Measurements from ENCODE around the gene PIK3R5. TPM values are rescaled to one million over a fixed set of nuclear protein-coding genes. Genes with fewer than 3 reads are reported as not detected.
A peak's percentile ranks its signal among the peaks of the same experiment; 100 is the strongest.
"Not testable (repeated sequence)": the region's sequence is repeated elsewhere in the genome, so short reads cannot be mapped to it uniquely, and the experiment has no call there.

PIK3R5 gene
- polyA plus RNA-seq, 1 donor (not counting 4 experiments of a cell fraction or from before 2014, with no cell fraction given), result not detected

DNA sequence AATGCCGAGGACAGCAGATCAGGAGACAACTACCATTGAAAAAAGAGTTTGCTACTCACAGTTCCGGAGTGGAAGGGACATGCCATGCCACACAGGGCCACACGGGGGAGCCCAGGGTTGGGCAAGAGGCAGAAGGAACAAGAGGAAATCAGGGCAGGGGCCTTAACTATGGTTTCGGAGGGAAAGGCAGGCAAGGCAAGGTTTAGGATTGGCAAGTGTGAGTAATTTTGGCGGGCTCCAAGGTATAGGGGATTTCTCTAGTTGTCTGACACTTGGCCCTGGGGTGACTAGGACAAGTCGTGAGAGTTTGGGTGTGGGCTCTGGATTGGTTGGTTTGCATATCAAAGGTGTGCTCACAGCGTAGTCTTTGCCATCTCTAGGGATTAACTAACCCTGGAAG is 28.8 kb upstream of the PIK3R5 start:
- H3K9me3 ChIP-seq (ENCODE audit: control insufficient read depth, low read depth, low read length), result no peaks in the 10 kb centered on the region
- dilution Hi-C loops (cut with MboI; ENCODE audit: extremely low pct_ligation_motif_present, low sequenced_read_pairs), result no loop called here
- no peaks in the 10 kb centered on the region for H3K9me1 ChIP-seq (ENCODE audit: control insufficient read depth, extremely low read depth, insufficient read depth, low read length)
- peak; percentile 21 for DNase-seq (ENCODE audit: low read depth, low spot score)
- no peaks in the 10 kb centered on the region for H3K79me2 ChIP-seq (ENCODE audit: control insufficient read depth, insufficient read depth, low read length)
- FAIRE-seq, result no peak
- H3K4me3 ChIP-seq (ENCODE audit: control insufficient read depth in 2 of 3, extremely low read depth in 1 of 3, insufficient read depth in 2 of 3, low read depth in 1 of 3, low read length in 3 of 3), result no peak overlapping the region
- H3K36me3 ChIP-seq (ENCODE audit: control insufficient read depth in 2 of 2, extremely low read depth in 1 of 2, insufficient read depth in 2 of 2, low read length in 2 of 2), result no peaks in the 10 kb centered on the region
- H3K4me2 ChIP-seq (ENCODE audit: control insufficient read depth, extremely low read depth, insufficient read depth, low read depth, low read length), result no peak overlapping the region
- H3K27ac ChIP-seq (ENCODE audit: control insufficient read depth, insufficient read depth, low read length), result no peak overlapping the region
- H4K20me1 ChIP-seq (ENCODE audit: control insufficient read depth, extremely low read depth, insufficient read depth, low read length), result no peaks in the 10 kb centered on the region
- H3K9ac ChIP-seq (ENCODE audit: control insufficient read depth, extremely low read depth, insufficient read depth, low read length), result no peak overlapping the region
- no peaks in the 10 kb centered on the region for H3K4me1 ChIP-seq (ENCODE audit: control insufficient read depth, extremely low read depth, insufficient read depth, low read length)
- H2AFZ ChIP-seq (ENCODE audit: control insufficient read depth, low read length), result no peak overlapping the region
- H3K27me3 ChIP-seq (ENCODE audit: control insufficient read depth, extremely low read depth, insufficient read depth, low read length), result no peaks in the 10 kb centered on the region
- no peak for TF ChIP-seq EZH2 (IDR thresholded peaks at IDR 0.05; ENCODE audit: low read length)
- TF ChIP-seq, protein P1, sequence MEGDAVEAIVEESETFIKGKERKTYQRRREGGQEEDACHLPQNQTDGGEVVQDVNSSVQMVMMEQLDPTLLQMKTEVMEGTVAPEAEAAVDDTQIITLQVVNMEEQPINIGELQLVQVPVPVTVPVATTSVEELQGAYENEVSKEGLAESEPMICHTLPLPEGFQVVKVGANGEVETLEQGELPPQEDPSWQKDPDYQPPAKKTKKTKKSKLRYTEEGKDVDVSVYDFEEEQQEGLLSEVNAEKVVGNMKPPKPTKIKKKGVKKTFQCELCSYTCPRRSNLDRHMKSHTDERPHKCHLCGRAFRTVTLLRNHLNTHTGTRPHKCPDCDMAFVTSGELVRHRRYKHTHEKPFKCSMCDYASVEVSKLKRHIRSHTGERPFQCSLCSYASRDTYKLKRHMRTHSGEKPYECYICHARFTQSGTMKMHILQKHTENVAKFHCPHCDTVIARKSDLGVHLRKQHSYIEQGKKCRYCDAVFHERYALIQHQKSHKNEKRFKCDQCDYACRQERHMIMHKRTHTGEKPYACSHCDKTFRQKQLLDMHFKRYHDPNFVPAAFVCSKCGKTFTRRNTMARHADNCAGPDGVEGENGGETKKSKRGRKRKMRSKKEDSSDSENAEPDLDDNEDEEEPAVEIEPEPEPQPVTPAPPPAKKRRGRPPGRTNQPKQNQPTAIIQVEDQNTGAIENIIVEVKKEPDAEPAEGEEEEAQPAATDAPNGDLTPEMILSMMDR (optimal IDR thresholded peaks at IDR 0.05 in 1 of 3, IDR thresholded peaks at IDR 0.05 in 1 of 3, conservative IDR thresholded peaks at IDR 0.05 in 1 of 3; ENCODE audit: extremely low read depth in 1 of 3, insufficient read depth in 2 of 3, low read length in 3 of 3), result peak; percentile 72 to 90 (median 85)

DNA sequence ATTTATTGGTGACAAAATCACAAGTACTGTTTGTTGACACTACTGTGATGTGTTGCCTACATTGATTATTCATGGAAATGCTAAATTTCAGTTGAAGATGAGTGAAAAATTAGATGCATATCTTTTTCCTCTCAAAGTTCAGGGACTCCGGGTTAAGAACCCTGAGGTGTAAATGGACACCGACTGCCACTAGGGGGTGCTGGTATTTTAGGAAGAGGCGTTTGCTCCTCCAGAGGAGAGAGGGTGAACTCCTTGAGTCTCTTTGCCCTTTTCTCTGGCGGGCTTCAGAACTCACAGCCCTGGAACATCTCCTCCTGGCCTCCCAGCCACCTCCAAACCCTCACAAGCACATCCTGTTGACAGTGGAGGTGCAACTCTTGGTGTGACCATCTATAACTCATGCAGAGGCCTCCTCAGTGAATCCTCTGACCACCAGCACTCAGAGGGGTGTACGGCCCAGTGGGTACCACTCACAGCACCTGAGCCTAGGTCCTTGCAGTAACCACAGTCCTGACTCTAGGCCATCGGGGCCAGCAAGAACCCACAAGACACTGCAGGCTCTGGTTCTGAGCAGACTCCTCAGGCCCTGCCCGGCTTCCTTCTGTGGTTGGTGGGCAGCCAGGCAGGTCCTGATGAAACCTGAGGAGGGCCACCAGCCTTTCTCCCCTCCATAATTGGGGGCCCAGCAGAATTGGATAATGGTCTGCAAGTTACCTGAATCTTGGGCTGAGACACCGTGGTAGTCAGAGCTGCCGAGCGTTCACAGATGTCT is 26.2 kb upstream of the PIK3R5 start:
- no peak for FAIRE-seq
- Histone ChIP-seq H3K27ac (ENCODE audit: control insufficient read depth, insufficient read depth, low read length) (no peak overlapping the region), H4K20me1 (ENCODE audit: control insufficient read depth, extremely low read depth, insufficient read depth, low read length) (no peaks in the 10 kb centered on the region), H3K4me2 (ENCODE audit: control insufficient read depth, extremely low read depth, insufficient read depth, low read depth, low read length) (no peak overlapping the region), H3K9ac (ENCODE audit: control insufficient read depth, extremely low read depth, insufficient read depth, low read length) (no peak overlapping the region), H3K27me3 (ENCODE audit: control insufficient read depth, extremely low read depth, insufficient read depth, low read length) (no peaks in the 10 kb centered on the region), H3K79me2 (ENCODE audit: control insufficient read depth, insufficient read depth, low read length) (no peaks in the 10 kb centered on the region), H3K36me3 (ENCODE audit: control insufficient read depth in 2 of 2, extremely low read depth in 1 of 2, insufficient read depth in 2 of 2, low read length in 2 of 2) (no peaks in the 10 kb centered on the region), H3K4me1 (ENCODE audit: control insufficient read depth, extremely low read depth, insufficient read depth, low read length) (no peaks in the 10 kb centered on the region), H3K9me3 (ENCODE audit: control insufficient read depth, low read depth, low read length) (no peaks in the 10 kb centered on the region), H2AFZ (ENCODE audit: control insufficient read depth, low read length) (no peak overlapping the region), H3K4me3 (ENCODE audit: control insufficient read depth in 2 of 3, extremely low read depth in 1 of 3, insufficient read depth in 2 of 3, low read depth in 1 of 3, low read length in 3 of 3) (no peak overlapping the region), H3K9me1 (ENCODE audit: control insufficient read depth, extremely low read depth, insufficient read depth, low read length) (no peaks in the 10 kb centered on the region)
- DNase-seq (ENCODE audit: low read depth, low spot score), result no peak
- dilution Hi-C loops (cut with MboI; ENCODE audit: extremely low pct_ligation_motif_present, low sequenced_read_pairs), result no loop called here
- TF ChIP-seq, protein P1 (optimal IDR thresholded peaks at IDR 0.05 in 1 of 3, IDR thresholded peaks at IDR 0.05 in 1 of 3, conservative IDR thresholded peaks at IDR 0.05 in 1 of 3; ENCODE audit: extremely low read depth in 1 of 3, insufficient read depth in 2 of 3, low read length in 3 of 3), result peak; percentile 70 to 77 (median 74)
- TF ChIP-seq EZH2 (IDR thresholded peaks at IDR 0.05; ENCODE audit: low read length), result no peak

DNA sequence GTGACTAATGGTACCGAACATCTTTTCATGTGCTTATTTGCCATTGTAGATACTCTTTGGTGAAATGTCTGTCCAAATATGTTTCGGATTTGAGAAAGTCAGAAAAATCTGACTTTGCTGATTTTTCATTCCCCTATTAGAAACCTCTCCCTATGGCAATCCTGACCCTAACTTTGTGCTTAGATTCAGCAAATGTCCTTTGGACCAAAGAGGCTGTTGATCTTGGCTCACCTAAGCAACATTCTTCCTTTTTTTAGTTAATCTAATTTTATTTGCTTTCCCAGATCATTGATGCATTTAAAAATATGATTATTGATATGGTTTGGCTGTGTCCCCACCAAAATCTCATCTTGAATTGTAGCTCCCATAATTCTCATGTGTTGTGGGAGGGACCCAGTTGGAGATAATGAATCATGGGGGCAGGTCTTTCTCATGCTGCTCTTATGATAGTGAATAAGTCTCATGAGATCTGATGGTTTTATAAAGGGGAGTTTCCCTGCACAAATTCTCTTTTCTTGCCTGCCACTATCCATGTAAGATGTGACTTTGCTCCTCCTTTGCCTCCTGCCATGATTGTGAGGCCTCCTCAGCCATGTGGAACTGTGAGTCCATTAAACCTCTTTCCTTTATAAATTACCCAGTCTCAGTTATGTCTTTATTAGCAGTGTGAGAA is 22.9 kb upstream of the PIK3R5 start:
- H3K36me3 ChIP-seq (ENCODE audit: control insufficient read depth in 2 of 2, extremely low read depth in 1 of 2, insufficient read depth in 2 of 2, low read length in 2 of 2); H3K9me3 ChIP-seq (ENCODE audit: control insufficient read depth, low read depth, low read length); H3K4me3 ChIP-seq (ENCODE audit: control insufficient read depth in 2 of 3, extremely low read depth in 1 of 3, insufficient read depth in 2 of 3, low read depth in 1 of 3, low read length in 3 of 3); H3K4me1 ChIP-seq (ENCODE audit: control insufficient read depth, extremely low read depth, insufficient read depth, low read length); H3K4me2 ChIP-seq (ENCODE audit: control insufficient read depth, extremely low read depth, insufficient read depth, low read depth, low read length); FAIRE-seq; H3K9me1 ChIP-seq (ENCODE audit: control insufficient read depth, extremely low read depth, insufficient read depth, low read length); H3K9ac ChIP-seq (ENCODE audit: control insufficient read depth, extremely low read depth, insufficient read depth, low read length); DNase-seq (ENCODE audit: low read depth, low spot score); H3K27me3 ChIP-seq (ENCODE audit: control insufficient read depth, extremely low read depth, insufficient read depth, low read length); H3K79me2 ChIP-seq (ENCODE audit: control insufficient read depth, insufficient read depth, low read length); H3K27ac ChIP-seq (ENCODE audit: control insufficient read depth, insufficient read depth, low read length); H4K20me1 ChIP-seq (ENCODE audit: control insufficient read depth, extremely low read depth, insufficient read depth, low read length); dilution Hi-C loops (cut with MboI; ENCODE audit: extremely low pct_ligation_motif_present, low sequenced_read_pairs); H2AFZ ChIP-seq (ENCODE audit: control insufficient read depth, low read length): not testable (repeated sequence)
